HEK293T (cell line): Measurements from ENCODE around the gene SNX9.

Source experiments
- ARNT ChIP-seq: fragments of 450-650 bp; IDR thresholded peaks from 2 replicates; pipeline ENCODE4 v1.6.1; 2017; ENCODE audit warnings: mild to moderate bottlenecking
- BHLHE40 ChIP-seq: fragments of 450-650 bp; IDR thresholded peaks from 2 replicates; pipeline ENCODE4 v1.6.1; 2016; ENCODE audit warnings: mild to moderate bottlenecking, moderate library complexity, borderline replicate concordance
- CTBP1 ChIP-seq: fragments of 450-650 bp; IDR thresholded peaks from 2 replicates; pipeline ENCODE4 v1.6.1; 2016; ENCODE audit warnings: borderline replicate concordance
- ELF4 ChIP-seq: fragments of 450-650 bp; IDR thresholded peaks from 2 replicates; pipeline ENCODE4 v1.6.1; 2017; ENCODE audit warnings: antibody characterized with exemption
- FOXM1 ChIP-seq: fragments of 450-650 bp; IDR thresholded peaks from 2 replicates; pipeline ENCODE4 v1.6.1; 2017; ENCODE audit warnings: mild to moderate bottlenecking, borderline replicate concordance
- HDGF ChIP-seq: fragments of 450-650 bp; IDR thresholded peaks from 2 replicates; pipeline ENCODE4 v1.6.1; 2017; ENCODE audit warnings: antibody characterized with exemption, borderline replicate concordance
- NFRKB ChIP-seq: fragments of 450-650 bp; IDR thresholded peaks from 2 replicates; pipeline ENCODE4 v1.6.1; 2016; ENCODE audit warnings: mild to moderate bottlenecking, moderate library complexity
- SP1 ChIP-seq: fragments of 450-650 bp; IDR thresholded peaks from 2 replicates; pipeline ENCODE4 v1.6.1; 2017

DNA sequence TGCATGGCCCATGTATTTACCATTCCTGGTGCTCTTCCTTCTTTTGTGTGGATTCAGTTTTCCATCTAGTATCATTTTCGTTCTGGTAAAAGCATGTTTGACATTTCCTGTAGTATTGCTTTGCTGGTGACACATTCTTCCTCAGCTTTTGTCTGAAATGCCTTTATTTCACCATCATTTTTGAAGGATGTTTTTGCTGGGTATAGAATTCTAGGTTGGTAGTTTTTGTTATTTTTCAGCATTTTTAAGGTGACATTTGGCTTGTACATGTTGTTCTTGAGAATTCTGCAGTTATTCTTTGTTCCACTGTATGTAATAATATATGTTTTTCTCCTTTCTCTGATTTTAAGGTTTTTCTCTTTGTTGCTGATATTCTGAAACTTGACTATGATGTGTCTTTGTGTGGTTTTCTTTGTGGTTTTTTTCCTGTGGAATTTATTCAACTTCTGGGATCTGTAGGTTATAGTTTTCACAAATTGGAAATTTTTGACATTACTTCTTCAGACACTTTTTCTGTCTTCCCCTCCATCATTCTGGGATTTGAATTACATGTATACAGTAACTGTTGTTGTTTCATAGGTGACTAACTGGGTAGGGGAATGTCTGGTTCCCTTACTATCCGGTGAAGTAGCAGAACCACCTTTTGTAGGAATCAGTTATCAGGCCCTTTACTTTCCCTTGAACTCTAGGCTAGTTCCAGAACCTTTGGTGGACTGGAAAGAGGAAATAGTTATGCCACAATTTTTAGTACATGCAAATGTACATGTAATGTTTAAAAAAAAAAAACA is 30.2 kb downstream of the SNX9 start:
- TF ChIP-seq CTBP1 (no peak), SP1 (no peak), ARNT (no peak), HDGF (no peak), FOXM1 (no peak), BHLHE40 (no peak), NFRKB (no peak), ELF4 (no peak)
